Measurements from ENCODE around the gene MRE11. TPM values are rescaled to one million over a fixed set of nuclear protein-coding genes. Genes with fewer than 3 reads are reported as not detected.

The MRE11 gene
- total and polyA plus RNA-seq, 12 donors: 4.3 to 29.0 (median 12.0) TPM

GRCh38 chr11:94449029-94449428 is 44.6 kb downstream of the MRE11 start:
- H3K27ac ChIP-seq: no peak overlapping the region
- TF ChIP-seq POLR2A (IDR thresholded peaks at IDR 0.05): no peak
- no peak for TF ChIP-seq CTCF (IDR thresholded peaks at IDR 0.05)
- H3K9me3 ChIP-seq (replicated peaks in 1 of 3): no peaks in the 10 kb centered on the region
- peaks cover 0 to 15% of the 10 kb centered on the region in 2 donors for H3K36me3 ChIP-seq (replicated peaks in 1 of 2)
- no peak overlapping the region for H3K4me3 ChIP-seq
- H3K4me1 ChIP-seq (replicated peaks in 1 of 2): no peaks in the 10 kb centered on the region
- DNase-seq: no peak
- no peaks in the 10 kb centered on the region for H3K27me3 ChIP-seq
- 96 to 98% (median 97%) methylated on average over 1 of the region's 1 CpG for WGBS, 4 donors
- intact Hi-C loops (cut with DNase I): no loop called here

GRCh38 chr11:94447149-94447548 is 46.5 kb downstream of the MRE11 start:
- Histone ChIP-seq H3K9me3 (replicated peaks in 1 of 3) (no peaks in the 10 kb centered on the region), H3K4me1 (replicated peaks in 1 of 2) (no peaks in the 10 kb centered on the region), H3K27me3 (no peaks in the 10 kb centered on the region), H3K4me3 (no peak overlapping the region), H3K36me3 (replicated peaks in 1 of 2) (peaks cover 0 to 15% of the 10 kb centered on the region in 2 donors), H3K27ac (no peak overlapping the region)
- no peak for TF ChIP-seq CTCF (IDR thresholded peaks at IDR 0.05)
- intact Hi-C loops (cut with DNase I): no loop called here
- DNase-seq: no peak
- 75 to 92% (median 86%) methylated on average over 4 of the region's 4 CpGs for WGBS, 4 donors

- Histone ChIP-seq H3K36me3 (replicated peaks in 1 of 2) (peaks cover 0 to 15% of the 10 kb centered on the region in 2 donors), H3K4me1 (replicated peaks in 1 of 2) (no peaks in the 10 kb centered on the region), H3K27ac (no peak overlapping the region), H3K27me3 (no peaks in the 10 kb centered on the region), H3K4me3 (no peak overlapping the region), H3K9me3 (replicated peaks in 1 of 3) (no peaks in the 10 kb centered on the region)
- intact Hi-C loops (cut with DNase I): no loop called here
- no peak for TF ChIP-seq POLR2A (IDR thresholded peaks at IDR 0.05)
- TF ChIP-seq CTCF (IDR thresholded peaks at IDR 0.05): no peak
- no peak for DNase-seq
- WGBS, 4 donors: 79 to 96% (median 84%) methylated on average over 1 of the region's 1 CpG
These were observed 48.0 kb downstream of the MRE11 start for GRCh38 chr11:94445641-94446040.

- 78 to 91% (median 83%) methylated on average over 1 of the region's 1 CpG for WGBS, 4 donors
These were observed 60.6 kb downstream of the MRE11 start for GRCh38 chr11:94433049-94433448.

More at GRCh38 chr11:94433049-94433448, 60.6 kb downstream of the MRE11 start:
- no peak for DNase-seq
- Histone ChIP-seq H3K9me3 (replicated peaks in 1 of 3) (no peaks in the 10 kb centered on the region), H3K4me1 (replicated peaks in 1 of 2) (no peaks in the 10 kb centered on the region), H3K4me3 (no peak overlapping the region), H3K36me3 (replicated peaks in 1 of 2) (peaks cover 0 to 6% of the 10 kb centered on the region in 2 donors), H3K27me3 (no peaks in the 10 kb centered on the region), H3K27ac (no peak overlapping the region)
- intact Hi-C loops (cut with DNase I): no loop called here
- TF ChIP-seq POLR2A (IDR thresholded peaks at IDR 0.05): no peak
- no peak for TF ChIP-seq CTCF (IDR thresholded peaks at IDR 0.05)
